K562 (cell line): ENCODE measurements around the gene WDR46.

ENCODE experiments used
- ARHGAP35 ChIP-seq: fragments of 450-650 bp; IDR thresholded peaks from 2 replicates; pipeline ENCODE4 v1.6.1; 2018; ENCODE audit not compliant: partially characterized antibody
- CEBPB ChIP-seq: fragments of 450-650 bp; IDR thresholded peaks from 2 replicates; pipeline ENCODE4 v1.6.1; 2016; ENCODE audit warnings: missing genetic modification characterization, missing compliant biosample characterization
- DNMT1 ChIP-seq: fragments of 450-650 bp; IDR thresholded peaks from 2 replicates; pipeline ENCODE4 v1.6.1; 2016; ENCODE audit warnings: antibody characterized with exemption, mild to moderate bottlenecking
- RFX5 ChIP-seq: IDR thresholded peaks from 2 replicates; pipeline ENCODE4 v1.6.1; 2011; ENCODE audit warnings: low read depth, mild to moderate bottlenecking, improper control_type of control experiment, low read length
- SMARCE1 ChIP-seq: fragments of 450-650 bp; IDR thresholded peaks from 2 replicates; pipeline ENCODE4 v1.7.1; 2016; ENCODE audit warnings: mild to moderate bottlenecking
- TAL1 ChIP-seq: fragments of 450-650 bp; IDR thresholded peaks from 2 replicates; pipeline ENCODE4 v1.6.1; 2016; ENCODE audit warnings: mild to moderate bottlenecking
- TCF7L2 ChIP-seq: fragments of 150-350 bp; IDR thresholded peaks from 2 replicates; pipeline ENCODE4 v1.6.1; 2016; ENCODE audit warnings: low read depth, mild to moderate bottlenecking, low read length, moderate library complexity
- USF2 ChIP-seq: sonication (generic); formaldehyde crosslinking; IDR thresholded peaks from 2 replicates; pipeline ENCODE4 v1.5.0; 2020; ENCODE audit warnings: missing genetic modification reagents
- ZFP1 ChIP-seq: fragments of 450-650 bp; formaldehyde crosslinking; IDR thresholded peaks from 2 replicates; pipeline ENCODE4 v1.4.0; 2020; ENCODE audit warnings: mild to moderate bottlenecking, mixed read lengths
- ZFP36 ChIP-seq: fragments of 150-350 bp; IDR thresholded peaks from 2 replicates; pipeline ENCODE4 v1.6.1; 2018; ENCODE audit warnings: low read length, low read depth; ENCODE audit not compliant: partially characterized antibody
- TF ChIP-seq, protein P1 (sequence below), 3 experiments: IDR thresholded peaks in 2 of 3; conservative IDR thresholded peaks in 1 of 3; 2 replicates each; pipeline ENCODE4 v1.5.1; 2011 to 2012; ENCODE audit warnings: low read length in 3 of 3, mild to moderate bottlenecking in 3 of 3, control low read depth in 2 of 3, improper control_type of control experiment in 1 of 3, inconsistent platforms in 1 of 3, low read depth in 1 of 3, mixed read lengths in 1 of 3, moderate library complexity in 1 of 3; ENCODE audit not compliant: insufficient read depth in 2 of 3

GRCh38 chr6:33304216-33304615, 15.2 kb upstream of the WDR46 start:
- TF ChIP-seq, protein P1, sequence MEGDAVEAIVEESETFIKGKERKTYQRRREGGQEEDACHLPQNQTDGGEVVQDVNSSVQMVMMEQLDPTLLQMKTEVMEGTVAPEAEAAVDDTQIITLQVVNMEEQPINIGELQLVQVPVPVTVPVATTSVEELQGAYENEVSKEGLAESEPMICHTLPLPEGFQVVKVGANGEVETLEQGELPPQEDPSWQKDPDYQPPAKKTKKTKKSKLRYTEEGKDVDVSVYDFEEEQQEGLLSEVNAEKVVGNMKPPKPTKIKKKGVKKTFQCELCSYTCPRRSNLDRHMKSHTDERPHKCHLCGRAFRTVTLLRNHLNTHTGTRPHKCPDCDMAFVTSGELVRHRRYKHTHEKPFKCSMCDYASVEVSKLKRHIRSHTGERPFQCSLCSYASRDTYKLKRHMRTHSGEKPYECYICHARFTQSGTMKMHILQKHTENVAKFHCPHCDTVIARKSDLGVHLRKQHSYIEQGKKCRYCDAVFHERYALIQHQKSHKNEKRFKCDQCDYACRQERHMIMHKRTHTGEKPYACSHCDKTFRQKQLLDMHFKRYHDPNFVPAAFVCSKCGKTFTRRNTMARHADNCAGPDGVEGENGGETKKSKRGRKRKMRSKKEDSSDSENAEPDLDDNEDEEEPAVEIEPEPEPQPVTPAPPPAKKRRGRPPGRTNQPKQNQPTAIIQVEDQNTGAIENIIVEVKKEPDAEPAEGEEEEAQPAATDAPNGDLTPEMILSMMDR (IDR thresholded peaks at IDR 0.05 in 2 of 3, conservative IDR thresholded peaks at IDR 0.05 in 1 of 3; ENCODE audit: insufficient read depth in 2 of 3, low read depth in 1 of 3, low read length in 3 of 3) = no peak
- TF ChIP-seq ZFP36 = no peak
- no peak for TF ChIP-seq TCF7L2
- no peak for TF ChIP-seq USF2 (CRISPR knock-in tag)
- TF ChIP-seq DNMT1 = no peak
- TF ChIP-seq TAL1 = no peak
- no peak for TF ChIP-seq ARHGAP35
- no peak for TF ChIP-seq ZFP1
- TF ChIP-seq SMARCE1 = no peak
- TF ChIP-seq RFX5 = no peak
- TF ChIP-seq CEBPB (tag) = no peak
